Progenitor cell of endocrine pancreas (in vitro differentiated cells): ENCODE results near the gene TCF20. TPM values are rescaled to one million over a fixed set of nuclear protein-coding genes. Genes with fewer than 3 reads are reported as not detected.

Source experiments
- DNase-seq: peaks from one replicate; pipeline ENCODE4 v3.0.0; 2021; ENCODE audit warnings: low spot score; ENCODE audit not compliant: unreplicated experiment
- H3K27ac Mint-ChIP-seq: 2 replicates; pipeline ENCODE4 v1.8.0; 2021; ENCODE audit warnings: mild to moderate bottlenecking, moderate library complexity, mixed read lengths
- H3K27me3 Mint-ChIP-seq: 2 replicates; pipeline ENCODE4 v1.8.0; 2021; ENCODE audit warnings: mixed read lengths
- H3K36me3 Mint-ChIP-seq: 2 replicates; pipeline ENCODE4 v1.8.0; 2022; ENCODE audit warnings: mixed read lengths; ENCODE audit not compliant: insufficient read depth
- H3K4me1 Mint-ChIP-seq: 2 replicates; pipeline ENCODE4 v1.8.0; 2021; ENCODE audit warnings: low read depth, mixed read lengths
- H3K4me3 Mint-ChIP-seq: 2 replicates; pipeline ENCODE4 v1.8.0; 2021; ENCODE audit warnings: low read depth, mild to moderate bottlenecking, moderate library complexity, mixed read lengths
- H3K9me3 Mint-ChIP-seq: 2 replicates; pipeline ENCODE4 v1.8.0; 2021; ENCODE audit warnings: low read depth, mixed read lengths
- CTCF ChIP-seq: fragments of 200-600 bp; sonication (generic); IDR thresholded peaks from one replicate; pipeline ENCODE4 v1.5.0; 2021; ENCODE audit warnings: antibody characterized with exemption, mild to moderate bottlenecking; ENCODE audit not compliant: unreplicated experiment
- total RNA-seq: library from RNA; stranded (reverse); gene quantifications from 2 replicates; pipeline ENCODE4 v1.2.1, GENCODE V29; 2021

The TCF20 gene
- total RNA-seq, 1 donor from 2014 or later = 68.5 TPM

- Mint-ChIP-seq H3K36me3 (no peaks in the 10 kb centered on the region), H3K9me3 (no peaks in the 10 kb centered on the region), H3K27me3 (peaks cover 3% of the 10 kb centered on the region), H3K4me3 (peak overlapping the region; percentile 84), H3K4me1 (peaks cover 26% of the 10 kb centered on the region), H3K27ac (peak overlapping the region; percentile 37)
- TF ChIP-seq CTCF = no peak
- DNase-seq = peak; percentile 25
Observed at GRCh38 chr22:42270176-42270509, 310 bp downstream of the TCF20 start.

GRCh38 chr22:42269432-42270175, 849 bp downstream of the TCF20 start:
- no peaks in the 10 kb centered on the region for H3K36me3 Mint-ChIP-seq
- TF ChIP-seq CTCF = peak; percentile 37
- H3K4me3 Mint-ChIP-seq = peak overlapping the region; percentile 84
- peaks cover 27% of the 10 kb centered on the region for H3K4me1 Mint-ChIP-seq
- H3K9me3 Mint-ChIP-seq = no peaks in the 10 kb centered on the region
- H3K27me3 Mint-ChIP-seq = peaks cover 3% of the 10 kb centered on the region
- peak; percentile 62 for DNase-seq
- peak overlapping the region; percentile 84 for H3K27ac Mint-ChIP-seq

- Mint-ChIP-seq H3K27ac (peak overlapping the region; percentile 84), H3K4me1 (peaks cover 28% of the 10 kb centered on the region), H3K9me3 (no peaks in the 10 kb centered on the region), H3K36me3 (no peaks in the 10 kb centered on the region), H3K4me3 (peak overlapping the region; percentile 84), H3K27me3 (peaks cover 3% of the 10 kb centered on the region)
- DNase-seq = no peak
- TF ChIP-seq CTCF = no peak
Observed at GRCh38 chr22:42268852-42269410, 1.5 kb downstream of the TCF20 start.

GRCh38 chr22:42265321-42265720, 5.1 kb downstream of the TCF20 start:
- Mint-ChIP-seq H3K27ac (no peak overlapping the region), H3K36me3 (no peaks in the 10 kb centered on the region), H3K9me3 (no peaks in the 10 kb centered on the region), H3K4me3 (no peak overlapping the region), H3K27me3 (no peaks in the 10 kb centered on the region), H3K4me1 (peaks cover 26% of the 10 kb centered on the region)
- no peak for DNase-seq
- no peak for TF ChIP-seq CTCF

- H3K27ac Mint-ChIP-seq = no peak overlapping the region
- no peaks in the 10 kb centered on the region for H3K27me3 Mint-ChIP-seq
- H3K4me1 Mint-ChIP-seq = peaks cover 24% of the 10 kb centered on the region
- H3K9me3 Mint-ChIP-seq = no peaks in the 10 kb centered on the region
- TF ChIP-seq CTCF = no peak
- no peak overlapping the region for H3K4me3 Mint-ChIP-seq
- no peak for DNase-seq
- H3K36me3 Mint-ChIP-seq = no peaks in the 10 kb centered on the region
Observed at GRCh38 chr22:42263944-42264343, 6.5 kb downstream of the TCF20 start.
